Measurements from ENCODE around the gene PDE1A. TPM values are rescaled to one million over a fixed set of nuclear protein-coding genes. Genes with fewer than 3 reads are reported as not detected.

The PDE1A gene
- total and polyA plus RNA-seq, 2 of the 13 experiments (the other 11 are each of a cell fraction or from before 2014, with no cell fraction given), result not detected

DNA sequence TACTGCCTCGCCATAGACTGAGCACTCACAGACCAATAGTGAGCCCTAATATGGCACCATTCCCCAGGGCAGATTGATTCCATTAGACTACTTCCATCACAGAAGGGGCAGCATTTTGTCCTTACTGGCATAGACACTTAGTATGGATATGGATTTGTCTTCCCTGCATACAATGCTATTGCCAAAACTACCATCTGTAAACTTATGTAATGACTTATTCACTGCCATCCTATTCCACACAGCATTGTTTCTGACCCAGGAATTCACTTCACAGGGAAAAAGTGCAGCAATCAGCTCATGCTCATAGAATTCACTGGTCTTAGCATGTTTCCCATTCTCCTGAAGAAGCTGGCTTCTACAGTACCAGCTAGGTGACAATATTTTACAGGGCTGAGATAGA lies 262.1 kb downstream of the PDE1A start:
- TF ChIP-seq SIN3A (IDR thresholded peaks at IDR 0.05; ENCODE audit: borderline replicate concordance, low read depth, low read length) (no peak), MZF1 (CRISPR knock-in tag; IDR thresholded peaks at IDR 0.05; ENCODE audit: borderline replicate concordance) (no peak), HNRNPL (IDR thresholded peaks at IDR 0.05; ENCODE audit: low read depth, low read length) (no peak), NCOA1 (CRISPR knock-in tag; IDR thresholded peaks at IDR 0.05) (no peak), REPIN1 (CRISPR knock-in tag; IDR thresholded peaks at IDR 0.05; ENCODE audit: borderline replicate concordance, low read depth) (no peak), FOXA3 (CRISPR knock-in tag; IDR thresholded peaks at IDR 0.05) (no peak), CCAR2 (optimal IDR thresholded peaks at IDR 0.05; ENCODE audit: low read depth, low read length) (no peak), ETV5 (CRISPR knock-in tag; IDR thresholded peaks at IDR 0.05; ENCODE audit: borderline replicate concordance) (no peak)
- TF ChIP-seq, protein P1, sequence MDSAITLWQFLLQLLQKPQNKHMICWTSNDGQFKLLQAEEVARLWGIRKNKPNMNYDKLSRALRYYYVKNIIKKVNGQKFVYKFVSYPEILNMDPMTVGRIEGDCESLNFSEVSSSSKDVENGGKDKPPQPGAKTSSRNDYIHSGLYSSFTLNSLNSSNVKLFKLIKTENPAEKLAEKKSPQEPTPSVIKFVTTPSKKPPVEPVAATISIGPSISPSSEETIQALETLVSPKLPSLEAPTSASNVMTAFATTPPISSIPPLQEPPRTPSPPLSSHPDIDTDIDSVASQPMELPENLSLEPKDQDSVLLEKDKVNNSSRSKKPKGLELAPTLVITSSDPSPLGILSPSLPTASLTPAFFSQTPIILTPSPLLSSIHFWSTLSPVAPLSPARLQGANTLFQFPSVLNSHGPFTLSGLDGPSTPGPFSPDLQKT (CRISPR knock-in tag; IDR thresholded peaks at IDR 0.05; ENCODE audit: borderline replicate concordance), result no peak
- TF ChIP-seq, protein P2, sequence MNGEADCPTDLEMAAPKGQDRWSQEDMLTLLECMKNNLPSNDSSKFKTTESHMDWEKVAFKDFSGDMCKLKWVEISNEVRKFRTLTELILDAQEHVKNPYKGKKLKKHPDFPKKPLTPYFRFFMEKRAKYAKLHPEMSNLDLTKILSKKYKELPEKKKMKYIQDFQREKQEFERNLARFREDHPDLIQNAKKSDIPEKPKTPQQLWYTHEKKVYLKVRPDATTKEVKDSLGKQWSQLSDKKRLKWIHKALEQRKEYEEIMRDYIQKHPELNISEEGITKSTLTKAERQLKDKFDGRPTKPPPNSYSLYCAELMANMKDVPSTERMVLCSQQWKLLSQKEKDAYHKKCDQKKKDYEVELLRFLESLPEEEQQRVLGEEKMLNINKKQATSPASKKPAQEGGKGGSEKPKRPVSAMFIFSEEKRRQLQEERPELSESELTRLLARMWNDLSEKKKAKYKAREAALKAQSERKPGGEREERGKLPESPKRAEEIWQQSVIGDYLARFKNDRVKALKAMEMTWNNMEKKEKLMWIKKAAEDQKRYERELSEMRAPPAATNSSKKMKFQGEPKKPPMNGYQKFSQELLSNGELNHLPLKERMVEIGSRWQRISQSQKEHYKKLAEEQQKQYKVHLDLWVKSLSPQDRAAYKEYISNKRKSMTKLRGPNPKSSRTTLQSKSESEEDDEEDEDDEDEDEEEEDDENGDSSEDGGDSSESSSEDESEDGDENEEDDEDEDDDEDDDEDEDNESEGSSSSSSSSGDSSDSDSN (CRISPR knock-in tag; IDR thresholded peaks at IDR 0.05), result no peak
- Histone ChIP-seq H3K9ac (ENCODE audit: insufficient read depth, low read depth, low read length) (no peak overlapping the region), H3K4me2 (ENCODE audit: low read depth, low read length) (no peak overlapping the region), H3K79me2 (ENCODE audit: insufficient read depth, low read length) (no peaks in the 10 kb centered on the region), H3K4me3 (replicated peaks in 1 of 3; ENCODE audit: insufficient read depth in 1 of 3, low read depth in 2 of 3, low read length in 3 of 3) (no peak overlapping the region), H3K27me3 (ENCODE audit: control insufficient read depth in 1 of 2, insufficient read depth in 2 of 2, low read length in 2 of 2) (no peaks in the 10 kb centered on the region), H4K20me1 (ENCODE audit: insufficient read depth, low read length) (no peaks in the 10 kb centered on the region), H3K36me3 (replicated peaks in 1 of 2; ENCODE audit: control insufficient read depth in 1 of 2, insufficient read depth in 2 of 2, low read length in 2 of 2) (no peaks in the 10 kb centered on the region), H3K27ac (ENCODE audit: extremely low read length, insufficient read depth, low read length) (no peak overlapping the region), H2AFZ (ENCODE audit: low read length) (no peak overlapping the region), H3K4me1 (ENCODE audit: insufficient read depth, low read length) (no peaks in the 10 kb centered on the region), H3K9me3 (ENCODE audit: low read length) (no peaks in the 10 kb centered on the region)
- ChIA-PET CTCF (ENCODE audit: low intra/inter-chr PET ratio, low total read pairs) (no interaction called here), POLR2A (no interaction called here)
- BruUV-seq (replicated peaks), result no TSS peak
- intact Hi-C loops (cut with micrococcal nuclease; ENCODE audit: unreplicated experiment), result no loop called here
- FAIRE-seq (no peak), ATAC-seq (no peak), DNase-seq (ENCODE audit: low spot score) (no peak)
- in situ Hi-C loops (cut with HindIII; ENCODE audit: extremely low pct_ligation_motif_present, low pct_unique_long_range_greater_than_20kb), result no loop called here
- 0% methylated on average over 1 of the region's 1 CpG for WGBS (ENCODE audit: low lambda C conversion rate)

Data from HepG2 (cell line).